Measurements from ENCODE around the gene MAT2B.

GRCh38 chr5:163529698-163530097 is 24.3 kb downstream of the MAT2B start:
- TF ChIP-seq ZNF274 (IDR thresholded peaks at IDR 0.05; ENCODE audit: low read depth, low read length), result no peak
- TF ChIP-seq SUZ12 (IDR thresholded peaks at IDR 0.05; ENCODE audit: extremely low read depth, insufficient read depth, insufficient read length), result no peak
